Retina (tissue), 1 donor: ENCODE data around the gene SMIM32.

ENCODE experiments used
- DNase-seq: peaks from one replicate; pipeline ENCODE4 v3.0.0-alpha.2; 2016

SMIM32 gene

DNA sequence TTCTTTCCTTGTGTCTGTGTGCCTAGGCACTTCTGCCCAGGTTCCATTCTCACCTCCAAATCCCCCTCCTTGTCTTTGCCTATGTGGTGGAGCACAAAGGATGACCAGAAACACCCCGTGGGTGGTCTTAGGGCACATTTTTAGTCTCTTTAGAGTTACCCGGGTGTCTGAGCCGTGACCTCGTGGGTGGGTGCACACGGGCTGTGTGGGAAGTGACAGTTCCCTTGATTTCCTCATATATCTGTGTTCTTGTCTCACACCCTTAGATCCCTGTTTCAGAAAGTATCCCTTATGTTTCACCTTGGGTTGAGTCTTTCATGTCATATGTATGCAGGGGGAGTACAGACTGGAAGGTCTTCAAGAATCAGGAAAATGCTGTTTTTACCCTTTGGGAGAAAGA lies 13.4 kb upstream of the SMIM32 start:
- no peak for DNase-seq

DNA sequence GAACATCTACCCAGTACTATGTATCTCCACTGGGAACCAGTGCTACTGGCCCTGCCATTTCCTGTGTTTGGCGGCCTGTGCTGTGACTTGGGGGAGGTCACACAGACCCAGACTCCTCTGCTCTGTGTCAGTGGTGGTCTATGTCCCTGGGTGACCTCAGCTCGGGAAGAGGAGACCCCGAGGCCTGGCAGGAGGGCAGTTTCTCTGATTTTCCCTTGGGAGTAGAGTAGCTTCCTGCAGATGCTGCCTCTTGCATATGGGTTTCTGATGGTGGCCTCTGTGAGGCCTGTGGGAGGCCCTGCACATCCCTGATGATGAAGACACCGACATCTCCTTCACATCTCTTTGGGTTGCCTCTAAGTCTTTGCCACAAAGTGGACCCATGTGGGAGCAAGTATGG lies 13.0 kb upstream of the SMIM32 start:
- DNase-seq: no peak

DNA sequence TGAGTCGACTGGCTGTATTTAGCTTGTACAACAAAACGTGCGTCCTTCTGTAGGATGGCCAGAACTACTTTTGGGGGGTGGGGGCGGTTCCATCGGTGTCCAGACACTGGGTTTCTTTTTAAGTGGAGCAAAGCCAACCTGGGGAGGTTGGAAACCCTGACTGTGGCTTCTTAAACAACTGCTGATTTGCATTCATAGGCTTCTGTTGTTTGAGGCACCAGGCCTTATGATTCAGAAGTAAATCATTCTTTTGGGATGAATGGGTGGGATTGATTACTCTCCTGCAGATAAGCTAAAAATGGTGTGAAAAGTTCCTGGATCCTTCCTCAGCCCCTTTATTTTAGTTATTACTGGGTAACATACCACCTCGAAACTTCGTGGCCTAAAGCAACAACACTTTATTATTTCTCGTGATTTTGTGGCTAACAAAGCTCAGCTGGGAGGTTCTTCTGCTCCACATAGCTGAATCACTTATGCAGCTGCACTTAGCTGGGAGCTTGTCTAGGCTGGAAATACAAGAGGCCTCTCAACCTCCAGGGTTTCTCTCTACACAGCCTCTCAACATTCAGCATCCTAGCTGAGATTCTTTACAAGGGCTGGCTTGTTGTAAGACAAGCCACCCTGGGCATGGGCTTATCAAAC lies 12.2 kb upstream of the SMIM32 start:
- DNase-seq: no peak

DNA sequence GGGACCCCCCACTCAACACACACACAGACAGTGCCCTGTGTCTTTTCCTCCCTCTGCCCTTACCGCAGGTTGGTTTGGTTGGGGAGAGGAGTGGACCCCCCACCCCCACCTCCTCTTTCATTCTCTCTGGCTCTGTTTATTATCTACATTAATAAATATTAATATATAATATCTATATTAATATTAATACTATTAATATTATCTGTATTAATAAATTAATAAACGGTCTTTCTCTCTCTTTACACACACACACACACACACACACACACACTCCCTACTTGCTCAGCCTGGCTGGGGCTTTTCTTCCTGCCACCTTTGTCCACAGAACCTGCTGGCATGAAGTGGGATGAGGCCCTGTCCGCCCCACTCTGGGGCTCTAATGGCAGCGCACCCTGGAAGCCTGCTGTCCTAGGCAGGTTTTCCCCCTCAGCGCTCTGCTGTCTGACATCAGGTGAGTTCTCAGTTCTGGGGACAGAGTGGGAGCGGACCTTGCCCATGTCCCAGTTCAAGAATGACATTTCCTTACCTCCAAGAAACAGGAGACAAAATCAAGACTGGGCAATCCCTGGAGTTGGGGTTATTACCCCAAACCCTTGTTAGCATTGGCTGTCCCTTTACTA lies 10.5 kb upstream of the SMIM32 start:
- DNase-seq: no peak

DNA sequence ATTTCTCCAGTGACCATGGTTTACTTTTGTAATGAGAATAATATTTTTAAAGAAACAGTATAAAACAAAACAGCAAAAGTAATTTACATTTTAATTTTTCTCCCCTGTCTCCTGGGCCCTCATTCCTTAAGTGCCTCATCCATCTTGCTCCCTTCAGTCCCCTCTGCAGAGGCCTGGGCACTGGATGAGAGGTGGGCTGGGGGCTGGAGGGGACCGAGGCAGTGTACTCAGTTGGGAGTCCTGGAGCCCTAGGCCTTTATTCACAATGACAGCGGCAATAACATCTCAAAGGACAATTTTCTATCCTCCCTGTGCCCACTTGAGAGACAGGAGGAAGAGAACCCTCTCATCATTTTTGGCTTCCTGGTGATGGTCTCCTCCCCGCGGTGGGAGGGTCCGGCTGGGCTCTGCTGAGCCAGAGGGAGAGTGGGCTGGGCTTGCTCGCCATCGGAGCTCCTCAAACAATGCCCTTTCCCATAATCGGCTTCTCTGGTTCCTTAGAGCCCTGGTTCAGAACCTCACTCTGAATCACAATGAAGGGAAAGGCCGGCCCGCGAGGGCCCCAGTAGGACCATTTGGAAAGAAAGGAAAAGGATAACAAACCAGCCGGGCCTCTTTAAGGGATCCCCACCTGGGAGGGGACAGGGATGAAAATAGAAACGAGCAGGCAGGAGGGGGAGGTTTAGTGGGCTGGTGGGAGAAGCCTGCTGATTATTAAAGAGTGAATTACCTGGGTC lies 9.7 kb upstream of the SMIM32 start:
- peak; percentile 44 for DNase-seq

DNA sequence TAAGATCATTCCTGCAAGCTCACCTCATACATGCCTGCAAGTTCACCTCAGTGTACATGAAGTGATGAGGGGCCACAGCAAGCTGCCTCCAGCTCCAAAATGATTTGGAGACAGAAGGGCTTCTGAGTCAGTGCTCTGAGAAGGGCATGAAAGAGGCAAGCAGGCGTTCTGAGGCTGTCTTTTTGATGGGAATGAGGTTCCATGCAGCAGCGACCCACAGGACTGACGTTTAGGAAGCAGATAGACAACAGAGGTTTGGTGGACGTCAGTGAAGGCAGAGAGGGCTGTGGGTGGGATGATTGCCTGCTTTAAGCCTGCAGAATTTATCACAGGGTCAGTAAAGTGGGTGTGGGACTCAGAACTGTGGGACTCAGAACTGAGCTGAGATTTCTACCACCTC lies 8.9 kb upstream of the SMIM32 start:
- DNase-seq: no peak

DNA sequence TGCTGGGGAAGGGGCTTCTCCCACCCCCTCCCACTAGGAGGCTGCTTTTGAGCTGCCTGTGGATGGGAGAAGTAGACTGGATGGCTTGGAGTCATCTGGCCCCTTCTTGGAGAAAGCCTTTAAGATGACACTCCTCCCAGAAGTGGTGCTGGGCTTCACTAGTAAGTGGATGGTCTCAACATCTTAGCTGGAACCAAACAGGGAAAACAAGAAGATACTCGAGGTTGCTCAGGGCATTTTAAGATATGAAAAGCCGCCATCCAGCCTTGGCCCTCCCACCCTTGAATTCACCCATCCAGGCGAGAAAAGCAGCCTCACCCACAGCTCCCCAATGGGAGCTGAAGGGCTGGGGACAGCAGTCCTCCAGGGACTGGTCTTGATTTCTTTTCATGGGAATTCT lies 7.8 kb upstream of the SMIM32 start:
- no peak for DNase-seq

DNA sequence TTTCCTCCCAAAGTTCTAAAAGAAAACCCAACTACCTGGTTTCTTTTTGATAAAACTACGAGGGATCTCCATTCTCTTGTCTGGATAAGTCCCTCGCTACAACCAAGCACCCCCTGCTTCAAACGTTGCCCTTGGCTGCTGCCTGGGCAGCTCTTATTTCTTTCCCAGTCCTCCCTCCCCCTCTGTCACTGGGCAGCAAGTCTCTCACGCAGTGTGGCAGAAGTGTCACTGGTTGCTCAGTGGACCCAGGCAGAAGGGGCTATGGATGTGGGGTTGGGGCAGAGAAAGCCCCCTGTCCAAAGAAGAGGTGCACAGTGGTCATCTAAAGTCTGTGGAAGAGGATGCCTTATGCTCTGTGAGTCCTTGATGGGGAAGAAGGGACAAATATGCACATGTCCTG lies 7.2 kb upstream of the SMIM32 start:
- DNase-seq: no peak

DNA sequence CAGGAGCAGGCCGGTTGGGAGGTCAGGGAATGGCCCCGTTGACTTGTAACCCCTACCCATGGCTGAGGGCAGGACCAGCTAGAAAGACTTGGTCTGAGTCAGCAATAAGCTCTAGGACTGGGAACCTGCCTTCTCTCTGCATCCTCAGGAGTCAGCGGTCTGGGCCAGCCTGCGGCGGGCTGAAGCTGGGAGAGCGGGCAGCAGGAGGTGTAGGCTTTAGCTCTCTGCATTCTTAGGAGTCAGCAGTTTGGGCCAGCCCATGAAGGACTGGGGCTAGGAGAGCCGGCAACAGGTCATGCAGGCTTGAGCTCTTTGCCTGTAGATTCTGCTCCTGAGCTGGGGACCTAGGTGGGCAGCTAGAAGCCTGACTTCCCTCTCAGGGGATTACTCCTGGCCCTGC lies 6.4 kb upstream of the SMIM32 start:
- no peak for DNase-seq

DNA sequence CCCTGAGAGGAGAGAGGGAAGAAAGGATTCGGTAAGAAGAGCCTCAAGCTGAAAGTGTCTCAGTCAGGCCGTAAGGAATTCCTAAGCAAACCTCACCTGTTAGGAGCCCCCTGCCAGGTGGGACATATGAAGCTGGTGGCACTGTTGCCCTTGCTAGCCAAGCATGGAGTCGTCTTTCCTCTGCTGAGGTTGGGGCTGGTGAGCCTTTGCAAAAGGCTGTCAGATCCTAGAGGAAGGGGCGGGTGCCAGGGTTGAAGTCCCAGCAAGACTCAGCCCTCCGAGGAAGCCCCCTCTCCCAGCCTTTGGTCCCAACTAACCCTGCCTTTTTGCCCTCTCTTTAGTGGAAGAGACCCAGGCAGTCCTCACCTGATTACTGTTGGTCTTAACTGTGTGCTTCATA lies 5.5 kb upstream of the SMIM32 start:
- no peak for DNase-seq

DNA sequence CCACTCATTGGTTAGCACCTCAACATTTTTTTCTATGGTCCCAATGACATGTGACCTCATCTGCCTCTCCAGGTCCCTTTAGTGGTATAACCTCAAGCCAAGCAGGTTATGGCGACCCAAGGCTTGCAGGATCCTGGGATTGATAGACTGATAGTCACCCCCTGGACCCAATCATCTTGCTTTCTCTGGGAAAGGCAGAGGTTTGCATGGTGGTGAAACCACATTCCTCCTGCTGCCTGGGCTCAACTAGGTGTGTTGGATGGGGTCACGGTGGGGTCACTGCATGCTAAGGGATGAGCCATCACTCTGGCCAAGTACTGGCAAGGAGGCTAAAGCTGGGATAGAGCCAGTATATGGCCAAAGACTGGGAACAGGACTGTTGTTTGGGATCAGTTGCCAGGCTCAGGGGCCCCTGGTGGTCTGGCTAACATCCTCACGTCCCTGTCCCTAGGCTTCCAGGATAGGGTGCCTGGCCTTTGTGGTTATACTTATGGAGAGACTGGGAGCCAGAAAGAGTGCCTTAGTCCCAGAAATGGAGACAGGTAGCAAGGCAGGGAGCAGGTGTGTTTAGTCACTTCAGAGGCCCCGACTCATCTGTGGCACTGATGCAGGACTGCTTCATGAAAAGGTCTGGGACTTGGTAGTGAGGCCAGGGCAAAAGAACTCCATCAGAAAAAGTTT lies 4.6 kb upstream of the SMIM32 start:
- DNase-seq: no peak

DNA sequence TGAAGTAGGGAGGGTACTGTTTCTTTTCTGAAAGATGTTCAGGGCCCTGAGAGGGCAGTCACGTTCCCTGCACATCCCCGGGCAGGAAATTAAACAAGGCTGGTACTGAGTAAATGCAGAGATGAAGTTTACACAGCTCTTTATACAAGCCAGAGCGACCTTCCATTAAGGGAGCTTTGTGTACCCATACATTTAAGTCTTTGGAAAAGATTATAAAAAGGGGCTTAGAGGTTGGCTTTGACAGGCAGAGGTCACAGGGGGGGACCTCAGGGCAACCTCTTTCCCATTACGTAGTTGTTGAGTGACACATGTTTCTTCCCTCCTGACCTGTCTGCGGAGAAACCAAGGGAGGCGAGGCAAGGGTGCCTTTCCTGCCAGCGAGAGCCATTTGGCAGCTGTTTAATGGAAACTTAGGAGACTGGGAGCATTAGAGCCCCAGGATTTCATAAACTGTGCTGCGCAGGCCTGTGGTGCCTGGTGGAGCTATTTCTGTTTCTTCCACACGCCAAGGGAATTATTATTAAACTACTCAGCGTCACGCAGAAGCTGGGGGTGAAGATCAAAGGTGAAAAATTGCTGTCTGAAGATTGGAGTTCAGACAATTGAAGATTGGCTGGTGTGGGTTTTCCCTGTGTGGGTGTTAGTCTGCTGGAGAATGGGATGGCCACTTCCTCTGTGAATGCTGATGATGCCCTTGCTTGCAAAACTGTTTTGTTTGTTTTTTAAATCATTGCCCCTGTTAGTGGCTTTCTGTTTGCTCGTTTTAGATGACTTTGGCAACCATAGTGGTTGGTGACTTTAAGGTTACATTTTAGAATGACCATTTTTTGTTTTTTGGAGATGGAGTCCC lies 3.2 kb upstream of the SMIM32 start:
- no peak for DNase-seq

DNA sequence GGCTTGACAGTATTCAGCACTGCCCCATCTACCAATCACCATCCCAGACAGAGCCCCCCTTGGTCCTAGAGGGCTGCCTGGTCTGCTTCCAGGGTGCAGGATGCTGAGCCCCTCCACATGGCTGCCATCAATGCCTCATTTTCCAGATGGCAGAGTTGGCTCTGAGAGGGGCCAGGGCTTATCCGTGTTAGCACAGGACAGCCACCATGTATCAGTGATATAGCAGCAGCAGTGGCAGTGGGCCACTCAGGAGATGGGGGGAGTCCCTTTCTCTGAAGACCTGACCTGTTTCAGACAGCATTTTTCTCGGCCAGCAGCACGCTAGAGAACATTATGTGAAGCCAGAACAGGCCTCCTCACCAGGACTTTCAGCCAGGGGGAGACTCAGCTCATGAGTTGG lies 1.6 kb upstream of the SMIM32 start:
- DNase-seq: no peak

DNA sequence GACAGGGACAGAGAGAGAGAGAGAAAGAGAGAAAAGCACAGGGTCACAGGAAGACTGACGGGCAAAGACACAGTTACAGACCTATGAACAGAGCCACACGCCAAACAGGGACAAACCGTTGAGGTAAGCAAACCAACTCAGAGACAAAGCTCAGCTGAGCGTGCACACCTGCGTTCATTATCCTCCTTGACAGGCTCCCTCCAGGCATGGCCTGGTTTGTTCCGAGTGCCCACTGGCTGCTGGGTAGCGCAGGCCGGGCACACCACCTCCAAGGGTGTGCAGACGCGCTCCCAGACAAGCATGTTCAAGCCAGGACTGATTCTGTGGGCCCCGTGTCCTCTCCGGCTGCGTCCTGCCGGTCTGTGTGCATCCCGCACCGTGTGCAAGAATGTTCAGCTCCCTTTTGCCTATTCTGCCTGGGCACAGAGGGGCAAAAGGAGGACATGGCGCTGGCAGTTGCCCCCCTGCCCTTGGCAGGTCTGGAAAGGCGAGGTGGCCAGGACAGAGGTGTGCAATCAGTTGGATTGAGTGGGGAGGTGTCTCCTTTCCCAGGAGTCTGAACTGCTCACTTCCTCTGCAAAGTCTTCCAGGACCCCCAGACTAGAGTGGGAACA lies 467 bp upstream of the SMIM32 start:
- DNase-seq: no peak

DNA sequence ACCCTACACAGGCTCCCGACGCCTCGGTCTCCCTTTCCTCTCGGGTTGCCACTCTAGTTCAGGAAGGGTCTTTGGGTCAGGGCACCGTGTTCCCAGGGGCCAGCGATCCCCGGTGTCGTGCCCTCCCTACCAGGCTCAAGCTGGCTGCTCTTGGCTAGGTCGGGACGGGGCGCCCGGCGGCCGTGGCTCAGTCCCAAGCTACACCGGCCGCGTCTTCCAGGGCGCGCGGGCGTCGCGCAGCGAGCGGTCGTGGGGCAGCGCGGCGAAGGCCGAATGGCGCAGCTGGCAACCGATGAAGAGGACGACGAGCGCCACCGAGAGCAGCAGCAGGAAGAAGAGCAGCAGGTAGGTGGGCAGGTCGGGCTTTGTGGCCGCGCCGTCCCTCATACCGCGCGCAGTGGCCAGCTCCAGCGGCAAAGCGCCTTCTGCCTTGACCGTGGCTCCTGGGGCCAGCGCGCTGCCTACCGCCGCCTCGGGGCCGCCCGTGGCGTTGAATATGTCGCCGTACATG lies 892 bp downstream of the SMIM32 start:
- no peak for DNase-seq

DNA sequence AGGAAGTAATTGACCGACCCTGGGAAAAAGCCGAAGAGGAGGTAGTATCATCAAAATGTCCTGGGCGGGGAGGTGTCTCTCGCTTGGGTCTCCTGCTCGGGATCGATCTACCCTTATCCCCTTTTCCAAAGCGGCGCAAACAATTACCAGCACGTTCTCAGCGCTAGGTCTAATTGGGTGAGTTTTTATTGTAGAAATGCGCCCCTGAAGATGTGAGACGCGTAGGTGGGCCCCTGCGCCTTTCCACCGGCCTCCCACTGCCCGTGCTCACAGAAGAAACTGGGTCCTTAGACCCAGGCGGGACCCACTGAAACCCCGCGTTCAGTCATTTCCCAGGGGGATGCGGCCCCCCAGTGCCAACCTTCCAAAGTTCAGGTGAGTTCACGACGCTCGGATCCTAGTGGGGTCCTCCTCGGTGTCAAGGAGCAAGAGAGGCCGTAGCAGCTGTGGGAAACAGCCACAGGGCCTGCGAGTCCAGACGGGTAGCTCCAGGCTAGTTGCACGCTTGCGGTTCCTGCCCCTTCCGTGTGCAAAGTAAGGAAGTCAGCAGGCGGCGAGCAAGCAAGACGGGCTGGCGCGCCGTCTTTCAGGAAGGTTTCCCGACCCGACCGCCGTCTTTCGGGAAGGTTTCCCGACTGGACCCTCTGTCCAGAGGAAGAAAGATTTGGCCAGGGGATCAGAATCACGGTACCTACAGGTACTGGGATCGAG lies 1.5 kb downstream of the SMIM32 start:
- peak; percentile 69 for DNase-seq

DNA sequence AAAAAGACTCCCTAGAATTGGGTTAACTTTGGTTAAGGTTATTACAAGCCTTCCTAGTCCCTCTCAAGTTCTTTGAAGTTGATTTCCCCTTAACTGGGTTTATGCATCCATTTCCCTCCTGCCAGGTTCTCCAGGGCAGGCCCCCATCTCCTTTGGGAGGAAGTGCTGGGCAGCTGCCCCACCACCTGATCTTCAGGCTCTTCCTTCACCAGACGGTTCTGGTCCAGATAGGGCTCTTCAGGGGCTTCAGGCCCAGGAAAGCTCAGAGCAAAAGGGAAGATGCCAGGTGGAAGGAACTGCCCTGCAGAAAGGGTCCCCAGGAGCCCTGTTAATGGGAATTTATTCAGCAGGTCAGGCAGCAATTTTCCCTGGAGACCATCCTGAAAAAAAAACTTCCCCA lies 2.1 kb downstream of the SMIM32 start:
- no peak for DNase-seq

DNA sequence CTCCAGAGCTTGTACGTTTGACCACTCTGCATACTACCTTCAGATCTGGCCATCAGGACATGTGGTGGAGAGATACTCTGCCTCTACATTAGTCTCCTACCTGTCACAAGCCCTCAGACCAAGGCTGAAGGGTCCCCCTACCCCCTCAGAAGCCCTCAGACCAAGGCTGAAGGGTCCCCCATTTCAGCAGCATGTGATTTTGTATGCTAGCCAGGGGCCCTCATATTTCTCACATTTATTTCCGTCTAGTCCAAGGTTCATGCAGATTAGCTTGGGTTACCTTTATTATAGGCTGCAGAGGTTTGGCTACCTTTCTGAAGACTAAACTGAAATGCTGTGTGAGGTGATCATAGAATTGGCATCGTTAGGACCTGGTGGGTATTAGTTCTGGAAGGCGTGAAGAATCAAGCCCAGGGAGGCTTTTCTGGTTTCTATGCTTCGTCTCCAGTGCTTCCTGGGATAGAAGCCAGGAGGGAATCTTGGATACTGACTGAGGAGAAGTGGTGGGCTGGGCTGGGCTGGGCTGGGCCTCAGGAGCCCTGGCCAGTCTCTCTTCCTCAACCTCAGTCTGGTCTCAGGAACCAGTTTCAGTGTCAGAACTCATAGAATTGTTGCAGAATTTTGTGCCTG lies 2.8 kb downstream of the SMIM32 start:
- DNase-seq: no peak

DNA sequence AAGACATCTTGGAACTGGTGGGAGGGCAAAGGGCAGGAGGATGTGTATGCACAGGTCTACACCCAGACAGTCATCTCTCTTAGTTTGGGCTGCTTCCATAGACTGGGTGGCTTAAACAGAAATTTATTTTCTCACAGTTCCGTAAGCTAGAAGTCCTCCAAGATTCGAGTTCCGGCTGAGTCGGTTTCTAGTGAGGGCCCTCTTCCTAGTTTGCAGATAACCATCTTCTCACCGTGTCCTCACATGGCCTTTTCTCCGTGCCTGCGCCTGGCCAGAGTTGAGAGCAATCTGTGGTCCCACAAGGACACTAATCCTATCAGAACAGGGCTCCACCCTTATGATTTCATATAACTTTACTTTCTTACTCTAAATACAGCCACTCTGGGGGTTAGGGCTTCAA lies 4.1 kb downstream of the SMIM32 start:
- DNase-seq: no peak

DNA sequence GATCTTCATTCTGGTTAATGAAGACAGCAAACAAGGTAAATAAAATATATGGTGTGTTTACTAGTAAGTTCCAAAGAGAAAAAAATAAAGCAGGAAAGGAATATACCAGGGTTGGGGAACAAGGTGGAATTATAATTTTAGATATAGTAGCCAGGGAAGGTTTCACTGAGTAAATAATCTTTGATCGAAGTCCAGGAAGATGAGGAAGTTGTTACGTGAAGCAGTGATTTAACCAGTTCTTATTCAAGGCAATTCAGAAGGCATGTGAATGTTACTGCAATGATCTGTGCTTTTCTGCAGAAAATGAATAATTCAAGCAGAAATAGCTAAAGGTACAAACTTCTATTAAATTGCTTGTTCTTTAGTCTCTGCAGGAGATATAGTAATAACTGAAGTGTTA lies 6.2 kb downstream of the SMIM32 start:
- DNase-seq: no peak
